Islet precursor cell (in vitro differentiated cells): Measurements from ENCODE around the gene TOR1AIP2.

Experiments
- DNase-seq: peaks from one replicate; pipeline ENCODE4 v3.0.0-alpha.2; 2018

Gene TOR1AIP2

DNA sequence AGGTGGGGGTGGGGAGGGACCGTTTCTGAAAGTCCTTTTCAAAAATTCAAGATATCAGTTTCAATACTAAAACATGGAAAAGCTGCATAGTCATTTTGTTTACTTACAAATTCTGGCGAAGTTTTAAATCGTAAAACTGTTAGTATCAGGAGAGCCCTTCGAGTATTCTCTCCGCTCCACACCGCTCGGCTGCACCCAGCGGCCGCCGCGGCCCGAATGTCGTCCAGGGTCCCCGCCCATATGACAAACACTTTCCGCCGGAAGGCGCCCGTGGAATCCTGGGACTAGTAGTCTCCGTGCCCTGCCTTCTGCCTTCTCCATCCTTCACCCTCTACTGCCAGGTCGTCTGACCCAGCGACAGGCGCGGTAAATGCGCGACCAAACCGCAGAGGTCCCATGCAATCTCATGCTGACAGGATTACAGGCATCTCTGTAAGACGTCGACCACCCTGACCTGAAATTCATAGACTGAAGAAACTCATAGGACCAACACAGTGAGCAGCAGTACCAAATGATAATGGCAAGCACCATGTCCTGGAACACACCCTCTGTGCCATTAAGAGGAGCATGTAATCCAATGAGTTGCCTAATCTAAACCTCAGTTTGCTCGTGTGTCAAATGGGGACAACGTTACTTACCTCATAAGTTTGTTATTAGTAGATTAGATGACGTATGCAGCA is at the start of gene TOR1AIP2:
Gene TOR1AIP2, minus strand, starts transcription at position 218 of the 680 bp plus-strand sequence. CDS start 25,138 bp downstream, outside the sequence.
- peak; percentile 93 for DNase-seq

DNA sequence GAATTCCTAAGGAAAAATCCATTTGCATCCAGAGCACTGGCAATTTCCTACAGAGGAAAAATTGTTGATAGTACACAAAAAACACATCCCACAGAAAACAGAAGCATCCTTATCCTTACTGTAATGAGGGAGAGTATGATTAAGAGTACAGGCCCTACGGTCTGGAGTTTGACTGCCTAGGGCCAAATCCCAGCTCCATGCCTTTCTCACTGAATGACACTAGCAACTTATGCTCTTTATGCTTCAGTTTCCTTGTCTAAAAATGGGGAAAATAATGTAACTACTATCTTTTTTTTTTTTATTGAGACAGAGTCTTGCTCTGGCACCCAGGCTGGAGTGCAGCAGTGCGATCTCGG is 49.2 kb upstream of the TOR1AIP2 start:
- no peak for DNase-seq

DNA sequence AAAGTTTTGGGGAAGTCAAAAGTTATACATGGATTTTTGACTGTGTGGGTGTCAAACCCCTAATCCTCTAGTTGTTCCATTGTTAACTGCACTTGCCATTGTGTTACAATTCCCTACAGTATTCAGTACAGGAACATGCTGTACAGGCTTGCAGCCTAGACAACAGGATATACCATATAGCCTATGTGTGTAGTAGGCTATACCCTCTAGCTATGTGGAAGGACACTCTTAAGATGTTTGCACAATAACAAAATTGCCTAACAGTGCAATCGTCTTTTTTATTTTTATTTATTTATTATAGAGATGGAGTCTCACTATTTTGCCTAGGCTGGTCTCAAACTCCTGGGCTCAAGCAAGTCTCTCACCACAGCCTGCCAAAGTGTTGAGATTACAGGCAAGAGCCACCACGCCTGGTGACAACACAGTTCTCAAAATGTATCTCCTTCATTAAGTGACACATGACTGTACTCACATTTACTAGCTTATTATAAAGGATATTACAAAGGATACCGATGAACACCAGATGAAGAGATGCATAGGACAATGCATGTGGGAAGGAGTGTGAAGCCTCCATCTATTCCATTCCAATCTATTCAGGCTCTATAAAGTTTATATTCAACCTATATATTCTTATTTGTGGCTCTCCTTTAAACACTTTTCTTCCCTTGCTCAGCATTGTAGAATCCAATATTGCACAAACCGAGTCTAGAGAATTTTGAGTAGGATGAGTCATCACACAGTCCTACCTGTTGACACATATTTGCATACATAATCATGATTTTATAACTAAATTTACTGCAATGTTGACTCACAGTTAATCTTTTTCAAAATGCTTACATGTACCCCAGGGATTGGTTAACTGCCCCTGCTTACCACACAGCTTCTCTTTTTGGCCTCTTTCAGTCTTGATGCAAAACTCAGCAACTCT is 48.6 kb upstream of the TOR1AIP2 start:
- DNase-seq = no peak

DNA sequence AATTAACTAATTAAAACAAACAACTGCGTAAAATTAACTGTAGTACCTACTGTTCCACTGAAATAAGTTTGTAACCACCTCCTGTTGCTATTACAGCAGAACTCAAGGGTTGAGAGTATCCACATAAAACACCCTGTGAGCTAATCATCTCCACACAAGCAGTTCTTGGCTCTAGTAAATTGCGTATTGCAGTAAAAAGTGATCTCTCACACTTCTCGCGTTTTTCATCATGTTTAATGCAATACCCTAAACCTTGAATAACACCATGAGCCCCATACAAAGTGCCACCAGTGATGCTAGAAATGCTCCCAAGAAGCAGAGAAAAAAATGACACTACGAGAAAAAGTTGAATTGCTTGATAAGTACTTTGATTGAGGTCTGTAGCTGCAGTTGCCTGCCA is 47.7 kb upstream of the TOR1AIP2 start:
- DNase-seq = no peak

DNA sequence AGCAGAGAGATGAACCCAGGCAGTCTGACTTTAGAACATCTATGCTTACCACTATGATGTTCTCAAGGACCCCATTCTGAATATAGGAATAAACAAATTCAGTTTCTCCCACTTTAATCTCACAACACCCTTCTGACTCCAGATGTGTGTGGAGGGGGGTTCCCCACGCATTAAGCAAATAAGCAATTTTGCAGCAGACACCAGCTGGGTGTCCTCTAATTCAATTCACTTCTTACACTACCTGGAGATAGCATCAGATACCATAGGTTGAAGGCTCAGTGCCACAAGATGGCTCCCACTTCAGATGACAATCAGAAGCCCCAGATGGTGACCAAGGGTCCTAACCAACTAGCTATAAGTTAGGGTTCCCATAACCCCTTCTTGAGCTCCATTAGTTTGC is 46.7 kb upstream of the TOR1AIP2 start:
- no peak for DNase-seq

DNA sequence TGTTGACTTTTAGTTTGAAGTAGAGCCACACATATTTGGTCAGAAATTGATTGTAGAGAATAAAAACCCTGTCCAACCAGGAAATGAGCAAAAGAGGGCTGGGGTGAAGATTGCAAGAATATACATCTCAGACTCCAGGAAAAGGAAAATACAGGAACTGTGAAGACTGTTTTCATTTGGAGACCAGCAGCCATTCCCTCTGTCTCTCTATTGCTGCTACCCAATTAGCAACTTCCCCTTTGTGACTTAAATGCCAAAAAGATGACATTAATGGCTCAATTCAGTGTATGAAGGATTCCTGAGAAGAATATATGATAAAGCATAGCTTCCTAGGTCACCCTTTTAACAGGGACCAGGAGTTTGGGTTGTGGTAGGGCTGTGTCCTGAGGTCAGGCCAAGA is 45.4 kb upstream of the TOR1AIP2 start:
- DNase-seq = no peak

DNA sequence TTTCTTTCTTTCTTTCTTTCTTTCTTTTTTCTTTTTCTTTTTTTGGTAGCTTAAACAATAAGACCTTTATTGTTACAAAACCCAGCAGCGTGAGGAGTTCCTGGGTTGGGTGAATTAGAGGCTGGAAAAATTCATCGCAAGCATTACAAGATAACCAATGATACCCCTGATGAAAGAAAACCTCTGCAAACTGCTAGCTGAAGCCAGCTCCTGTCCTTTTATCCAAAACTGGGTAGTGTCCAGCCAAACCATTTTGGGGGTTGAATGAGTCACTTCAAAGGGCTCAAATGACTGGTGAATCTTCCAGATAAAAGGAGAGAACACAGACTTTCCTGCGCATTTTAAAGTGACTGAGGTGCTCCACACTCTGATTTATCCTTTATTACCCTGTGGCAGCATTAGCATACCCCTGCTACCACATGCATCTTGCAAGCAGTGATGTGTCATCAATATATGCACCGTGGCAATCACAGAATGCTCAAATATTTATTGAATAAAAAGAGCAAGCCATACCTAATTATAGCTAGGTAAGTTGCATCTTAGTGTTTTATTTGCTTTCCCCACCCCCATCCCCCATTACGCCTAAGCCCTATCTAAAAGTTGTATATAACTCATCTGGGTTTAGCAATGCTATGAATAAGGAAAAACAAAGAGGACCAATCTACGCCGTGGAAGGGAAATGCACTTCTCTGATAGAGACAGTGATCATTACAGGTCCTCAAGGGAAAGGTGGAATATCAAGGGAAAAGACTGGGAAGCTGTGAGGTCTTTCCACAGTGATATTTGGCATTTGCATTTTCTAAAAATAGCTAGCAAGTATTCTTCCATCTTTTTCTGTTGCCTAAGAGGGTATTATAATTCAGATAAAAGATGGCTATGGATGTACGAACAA is 44.6 kb upstream of the TOR1AIP2 start:
- peak; percentile 59 for DNase-seq

DNA sequence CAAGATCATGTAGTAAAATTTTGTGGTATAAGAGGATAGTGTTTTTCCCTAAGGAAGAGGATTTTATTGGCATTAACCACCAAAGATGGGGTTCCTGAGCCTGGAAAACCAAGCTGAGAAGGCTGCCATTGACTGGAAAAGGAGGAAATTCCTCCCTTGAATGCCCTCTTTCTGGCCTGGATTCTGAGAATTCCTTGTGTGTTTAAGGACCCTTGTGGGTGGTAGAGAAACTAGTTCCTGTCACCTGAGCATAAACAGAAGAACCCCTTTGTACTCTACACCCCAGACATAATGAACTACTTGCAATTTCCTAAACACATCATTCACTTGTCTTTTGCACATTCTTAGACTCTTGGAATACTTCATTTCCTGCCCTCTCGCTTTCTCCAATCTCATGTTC is 43.9 kb upstream of the TOR1AIP2 start:
- DNase-seq = peak; percentile 63

DNA sequence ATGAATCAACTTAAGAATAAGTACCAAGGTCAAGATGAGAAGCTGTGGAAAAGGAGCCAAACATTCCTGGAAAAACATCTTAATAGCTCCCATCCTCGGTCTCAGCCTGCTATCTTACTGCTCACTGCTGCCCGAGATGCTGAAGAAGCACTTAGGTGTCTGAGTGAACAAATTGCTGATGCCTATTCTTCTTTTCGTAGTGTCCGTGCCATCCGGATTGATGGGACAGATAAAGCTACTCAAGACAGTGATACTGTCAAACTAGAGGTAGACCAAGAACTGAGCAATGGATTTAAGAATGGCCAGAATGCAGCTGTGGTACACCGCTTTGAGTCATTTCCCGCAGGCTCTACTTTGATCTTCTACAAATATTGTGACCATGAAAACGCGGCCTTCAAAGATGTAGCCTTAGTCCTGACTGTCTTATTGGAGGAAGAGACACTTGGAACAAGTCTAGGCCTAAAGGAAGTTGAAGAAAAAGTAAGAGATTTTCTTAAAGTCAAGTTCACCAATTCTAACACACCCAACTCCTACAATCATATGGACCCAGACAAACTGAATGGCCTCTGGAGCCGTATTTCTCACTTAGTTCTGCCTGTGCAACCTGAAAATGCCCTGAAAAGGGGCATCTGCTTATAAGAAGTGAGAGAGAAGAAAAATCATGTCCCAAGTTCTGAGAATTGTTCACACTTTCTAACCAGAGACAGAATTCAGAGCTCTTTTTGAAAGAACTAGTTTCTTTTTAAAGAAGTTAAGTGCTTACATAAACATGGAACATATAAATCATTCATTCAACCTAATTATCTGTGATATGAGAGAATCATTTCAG is 40.2 kb upstream of the TOR1AIP2 start:
- no peak for DNase-seq

DNA sequence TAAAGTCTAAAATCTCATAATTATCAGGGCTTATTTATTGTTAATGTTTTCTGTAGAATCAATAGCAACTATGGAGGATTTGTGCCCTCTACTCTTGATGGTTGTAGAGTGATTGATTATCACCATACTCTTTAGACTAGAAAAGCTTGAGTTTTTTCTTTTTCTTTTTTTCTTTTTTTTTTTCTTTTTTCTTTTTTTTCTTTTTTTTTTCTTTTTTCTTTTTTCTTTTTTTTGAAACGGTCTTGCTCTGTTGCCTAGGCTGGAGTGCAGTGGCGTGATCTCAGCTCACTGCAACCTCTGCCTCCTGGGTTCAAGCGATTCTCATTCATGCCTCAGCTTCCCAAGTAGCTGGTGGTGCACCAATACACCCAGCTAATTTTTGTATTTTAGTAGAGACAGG is 34.2 kb upstream of the TOR1AIP2 start:
- DNase-seq = no peak

DNA sequence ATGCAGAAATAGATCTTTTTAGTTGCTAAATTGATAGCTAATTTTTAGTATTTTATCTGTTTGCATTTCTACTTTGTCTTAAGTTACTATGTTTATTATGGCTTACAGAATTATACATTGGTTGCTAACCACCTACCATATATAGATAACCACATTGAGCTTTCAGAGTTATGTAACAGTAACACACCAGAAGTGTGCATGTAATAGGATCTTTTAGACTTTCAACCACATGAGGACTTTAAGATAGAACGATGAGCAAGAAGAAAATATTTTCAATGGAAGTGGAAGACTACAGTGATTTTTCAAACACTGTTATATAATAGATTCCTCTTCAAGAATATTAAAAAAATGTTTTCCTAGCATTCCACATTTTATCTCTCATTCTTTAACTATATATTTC is 33.3 kb upstream of the TOR1AIP2 start:
- no peak for DNase-seq

DNA sequence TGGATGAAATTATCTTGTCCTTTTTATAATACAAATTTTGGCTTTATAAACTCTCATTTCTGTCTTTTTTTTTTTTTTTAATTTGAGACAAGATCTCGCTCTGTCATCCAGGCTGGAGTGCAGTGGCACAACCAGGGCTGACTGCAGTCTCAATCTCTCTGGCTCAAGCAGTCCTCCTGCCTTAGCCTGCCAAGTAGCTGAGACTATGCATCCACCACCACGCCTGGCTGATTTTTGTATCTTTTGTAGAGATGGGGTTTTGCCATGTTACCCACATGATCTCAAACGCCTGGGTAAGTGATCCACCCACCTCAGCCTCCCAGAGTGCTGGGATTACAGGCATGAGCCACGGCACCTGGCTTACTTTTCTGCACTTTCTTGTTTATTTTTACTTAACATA is 12.0 kb upstream of the TOR1AIP2 start:
- DNase-seq = no peak

DNA sequence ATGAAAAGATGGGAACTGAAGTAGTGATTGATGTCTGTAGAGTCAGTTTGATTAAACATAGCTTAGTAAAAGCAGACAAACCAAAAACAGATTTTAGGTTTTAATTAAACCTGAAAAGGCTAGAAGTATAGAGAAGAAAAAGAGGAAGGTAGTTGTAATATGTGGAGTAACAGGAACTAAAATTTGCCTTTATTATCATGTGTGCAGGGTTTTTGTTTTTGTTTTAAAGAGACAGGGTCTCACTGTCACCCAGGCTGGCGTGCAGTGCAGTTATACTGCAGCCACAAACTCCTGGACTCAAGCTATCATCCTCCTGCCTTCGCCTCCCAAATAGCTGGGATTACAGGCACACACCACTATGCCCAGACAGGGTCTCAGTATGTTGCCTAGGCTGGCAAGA is 10.5 kb upstream of the TOR1AIP2 start:
- DNase-seq = no peak

DNA sequence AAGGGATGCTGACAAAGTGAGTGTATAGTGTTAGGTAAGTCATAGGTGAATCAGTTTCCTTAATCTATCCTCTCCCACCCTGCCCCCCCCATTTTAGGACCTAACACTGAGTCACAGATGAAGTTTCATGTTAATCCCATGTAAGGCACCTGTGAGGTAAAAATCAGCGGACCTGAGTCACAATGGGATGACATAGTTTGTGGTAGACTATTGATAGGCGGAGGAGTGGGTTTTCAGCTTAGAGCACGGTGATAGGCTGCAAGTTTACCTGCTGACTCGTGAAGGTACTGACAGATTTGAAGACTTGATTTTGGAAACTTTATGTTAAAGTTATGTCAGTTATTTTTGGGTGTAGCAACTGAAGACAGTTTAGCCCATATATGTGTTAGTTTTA is 6.1 kb upstream of the TOR1AIP2 start:
- DNase-seq = peak; percentile 71

DNA sequence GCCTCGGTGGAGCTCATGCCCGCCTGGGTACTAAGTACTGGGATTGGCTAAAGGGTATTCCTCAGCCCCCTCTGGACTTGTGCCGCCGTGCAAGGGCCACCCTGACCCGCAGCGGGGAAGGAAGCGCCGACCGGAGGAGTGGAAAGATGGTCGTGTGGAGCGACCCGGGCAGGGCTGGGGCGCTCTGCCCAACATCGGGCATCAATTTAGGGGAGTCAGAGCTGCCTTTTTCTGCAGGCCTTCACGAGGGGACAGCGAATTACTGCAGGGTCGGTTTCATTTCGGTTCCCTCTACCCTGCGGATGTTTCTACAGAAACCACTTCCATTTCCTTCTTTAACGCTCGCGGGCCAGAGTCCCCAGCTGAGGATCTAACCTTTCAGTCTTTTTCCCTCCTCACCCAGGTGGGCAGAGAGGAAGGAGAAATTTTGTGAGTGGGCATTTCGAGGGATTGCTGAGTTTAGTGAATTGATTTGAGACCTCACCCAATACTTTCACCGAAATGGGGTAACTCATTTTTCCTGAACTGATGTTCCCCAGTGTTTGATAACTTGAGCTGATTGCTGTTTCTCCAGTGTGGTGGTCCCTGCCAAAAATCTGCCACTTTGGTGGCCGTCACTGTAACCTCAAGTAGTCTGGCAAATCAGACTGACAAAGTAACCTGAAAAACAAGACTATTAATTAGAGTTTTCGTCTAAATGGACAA is 5.6 kb upstream of the TOR1AIP2 start:
- DNase-seq = no peak

DNA sequence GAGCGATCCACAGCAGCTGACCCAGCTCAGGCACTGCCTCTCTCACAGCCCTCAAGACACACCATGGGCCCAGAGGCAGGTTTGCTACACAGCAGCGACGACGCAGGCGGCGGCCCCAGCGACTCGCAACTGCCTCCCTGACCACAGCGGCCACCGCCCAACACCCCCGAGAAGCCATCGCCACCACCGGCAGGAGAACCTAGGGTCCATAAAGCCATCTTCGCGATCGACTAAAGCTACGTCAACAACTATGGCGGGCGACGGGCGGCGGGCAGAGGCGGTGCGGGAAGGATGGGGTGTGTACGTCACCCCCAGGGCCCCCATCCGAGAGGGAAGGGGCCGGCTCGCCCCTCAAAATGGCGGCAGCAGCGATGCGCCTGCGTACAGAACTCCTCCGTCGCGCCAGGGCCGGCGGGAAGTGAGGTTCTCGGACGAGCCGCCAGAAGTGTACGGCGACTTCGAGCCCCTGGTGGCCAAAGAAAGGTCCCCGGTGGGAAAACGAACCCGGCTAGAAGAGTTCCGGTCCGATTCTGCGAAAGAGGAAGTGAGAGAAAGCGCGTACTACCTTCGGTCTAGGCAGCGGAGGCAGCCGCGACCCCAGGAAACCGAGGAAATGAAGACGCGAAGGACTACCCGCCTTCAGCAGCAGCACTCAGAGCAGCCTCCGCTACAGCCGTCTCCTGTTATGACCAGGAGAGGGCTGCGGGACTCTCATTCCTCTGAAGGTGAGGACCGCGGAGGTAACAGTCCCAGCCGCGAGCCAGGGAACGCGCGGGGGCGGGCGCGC is 4.8 kb upstream of the TOR1AIP2 start, which contains the start of gene TOR1AIP1:
Gene TOR1AIP1, plus strand, starts transcription at position 33 of the 787 bp plus-strand sequence. Its CDS starts 218 bp downstream, at position 251.
- peak; percentile 99 for DNase-seq

DNA sequence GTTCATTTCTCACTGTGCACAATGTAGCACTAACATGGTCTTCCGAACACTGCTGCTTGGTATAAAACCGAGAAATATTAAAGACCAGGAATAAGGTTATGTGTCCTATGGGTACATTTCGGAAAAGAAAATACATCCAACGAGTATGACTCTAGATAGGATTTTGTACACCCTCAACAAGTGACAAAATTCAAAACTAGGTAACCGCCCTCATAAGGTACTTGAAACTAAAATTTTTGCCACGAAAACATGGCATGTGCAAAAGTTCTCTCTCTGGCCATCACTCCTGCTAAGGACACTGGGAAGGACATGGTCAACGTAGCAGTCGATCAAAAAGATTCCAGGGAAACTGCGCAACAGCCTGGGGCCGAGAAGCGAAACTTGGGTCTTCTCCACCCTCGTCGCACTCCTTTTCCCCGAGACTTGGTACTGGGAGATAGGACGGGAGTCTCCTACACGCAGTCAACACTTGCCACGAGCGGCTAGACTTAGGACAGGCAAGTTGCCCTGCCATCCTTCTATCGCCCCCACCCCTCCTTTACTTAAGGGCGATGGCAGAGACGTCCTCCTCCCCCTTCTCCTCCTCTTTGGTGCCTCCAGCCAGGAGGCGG is 4.1 kb upstream of the TOR1AIP2 start:
- DNase-seq = peak; percentile 95

DNA sequence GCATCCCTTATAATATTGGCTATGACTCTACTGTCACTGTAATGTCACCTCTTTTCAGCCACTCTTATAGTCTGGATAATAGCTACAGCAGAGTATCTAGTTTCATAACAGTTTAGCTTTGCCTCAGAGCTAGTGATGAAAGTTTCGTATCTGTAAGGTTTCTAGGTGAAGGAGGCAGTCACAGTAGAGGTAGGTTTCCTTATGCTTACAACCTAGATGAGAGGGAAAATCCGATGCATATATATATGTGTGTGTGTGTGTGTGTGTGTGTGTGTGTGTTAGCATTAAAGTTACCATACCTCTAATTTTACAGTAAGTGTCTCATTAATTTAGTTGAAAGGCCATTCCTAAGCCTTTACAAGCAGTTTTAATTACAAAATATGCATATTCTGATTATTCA is 2.2 kb upstream of the TOR1AIP2 start:
- DNase-seq = no peak

DNA sequence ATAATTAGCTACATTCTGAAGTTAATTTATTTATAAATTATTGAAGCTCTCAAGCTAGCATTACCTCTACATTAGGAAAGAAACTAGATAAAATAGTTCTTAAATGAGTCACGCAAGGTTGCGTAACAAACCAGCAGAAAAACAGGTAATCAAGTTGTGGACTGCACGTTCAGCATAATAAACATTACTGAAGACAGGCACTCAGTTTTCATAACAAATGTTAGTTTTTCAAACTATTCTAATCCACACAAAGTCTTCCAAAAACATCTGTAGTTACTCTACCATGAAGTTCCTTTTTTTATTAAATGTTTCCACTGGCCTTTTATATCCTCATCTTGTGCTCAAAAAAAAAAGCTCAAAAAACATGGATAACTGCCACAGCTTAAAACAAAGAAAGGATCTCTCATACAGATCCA is 1.3 kb downstream of the TOR1AIP2 start:
- DNase-seq = no peak

DNA sequence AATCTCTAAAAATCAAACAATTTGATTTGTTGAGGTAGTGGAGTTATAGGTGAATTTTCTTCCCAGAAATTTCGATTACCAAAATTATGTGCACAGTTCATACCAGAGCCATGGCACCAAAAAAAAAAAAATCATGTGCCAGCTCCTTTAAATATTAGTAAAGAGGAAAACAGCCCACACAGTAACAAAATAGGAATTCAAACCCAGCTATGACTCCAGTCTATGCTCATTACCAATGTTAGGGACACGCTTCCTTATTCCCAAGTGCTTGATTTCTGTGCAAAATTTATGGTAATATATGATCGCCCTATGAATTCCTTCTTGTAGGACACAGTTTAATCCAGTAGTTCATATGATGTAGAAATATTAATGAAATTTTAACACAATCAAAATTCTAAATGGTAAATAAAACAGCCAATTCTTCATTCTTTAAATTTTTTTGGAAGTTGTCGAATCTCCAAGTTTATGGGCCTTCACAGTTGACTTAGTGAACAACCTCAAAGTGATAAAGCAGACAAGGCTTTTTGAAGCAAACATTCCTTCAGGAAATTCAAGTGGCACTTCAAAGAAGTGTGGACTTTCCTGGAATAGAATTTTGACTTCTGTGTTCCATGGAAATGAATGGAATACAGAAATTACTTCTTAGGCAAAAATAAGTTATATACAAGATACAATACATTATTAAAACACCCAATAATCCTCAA is 1.9 kb downstream of the TOR1AIP2 start:
- no peak for DNase-seq
